ENCODE measurements around the gene MATK. TPM values are rescaled to one million over a fixed set of nuclear protein-coding genes. Genes with fewer than 3 reads are reported as not detected.
"Not testable (repeated sequence)": the region's sequence is repeated elsewhere in the genome, so short reads cannot be mapped to it uniquely, and the experiment has no call there.

The MATK gene
- polyA plus RNA-seq, 1 donor from 2014 or later: 2.6 TPM

GRCh38 chr19:3767050-3767449 lies 19.1 kb downstream of the MATK start:
- Histone ChIP-seq H3K27me3 (ENCODE audit: insufficient read depth, low read depth, low read length) (no peaks in the 10 kb centered on the region), H3K4me3 (ENCODE audit: low read length) (no peak overlapping the region), H3K9me3 (ENCODE audit: low read length) (no peaks in the 10 kb centered on the region), H3K4me2 (ENCODE audit: low read length) (no peak overlapping the region), H2AFZ (ENCODE audit: low read depth, low read length) (no peak overlapping the region), H4K20me1 (ENCODE audit: insufficient read depth) (no peaks in the 10 kb centered on the region), H3K27ac (ENCODE audit: low read length) (no peak overlapping the region), H3F3A (ENCODE audit: insufficient read depth, low read length, poor library complexity, severe bottlenecking) (no peaks in the 10 kb centered on the region), H3K79me2 (replicated peaks; ENCODE audit: insufficient read depth, low read length) (no peaks in the 10 kb centered on the region), H3K36me3 (ENCODE audit: insufficient read depth, low read length) (no peaks in the 10 kb centered on the region), H3K9ac (ENCODE audit: low read length) (no peak overlapping the region), H3K9me2 (ENCODE audit: insufficient read depth, low read length) (no peaks in the 10 kb centered on the region)
- TF ChIP-seq SMC3 (conservative IDR thresholded peaks at IDR 0.05; ENCODE audit: poor library complexity) (no peak), CTCF (IDR thresholded peaks at IDR 0.05; ENCODE audit: poor library complexity, severe bottlenecking) (no peak), TAF1 (IDR thresholded peaks at IDR 0.05; ENCODE audit: low read depth) (no peak), POLR2AphosphoS5 (IDR thresholded peaks at IDR 0.05) (no peak), RAD21 (conservative IDR thresholded peaks at IDR 0.05) (no peak), EP300 (conservative IDR thresholded peaks at IDR 0.05; ENCODE audit: poor library complexity, severe bottlenecking) (no peak), REST (IDR thresholded peaks at IDR 0.05; ENCODE audit: borderline replicate concordance) (no peak), MXI1 (conservative IDR thresholded peaks at IDR 0.05; ENCODE audit: poor library complexity, severe bottlenecking) (no peak), EZH2 (IDR thresholded peaks at IDR 0.05; ENCODE audit: borderline replicate concordance, insufficient read depth, low read length, poor library complexity, severe bottlenecking) (no peak)

GRCh38 chr19:3766520-3766919 lies 19.7 kb downstream of the MATK start:
- no peaks in the 10 kb centered on the region for H3K27me3 ChIP-seq (ENCODE audit: insufficient read depth, low read depth, low read length)
- H4K20me1 ChIP-seq (ENCODE audit: insufficient read depth): no peaks in the 10 kb centered on the region
- TF ChIP-seq TAF1 (IDR thresholded peaks at IDR 0.05; ENCODE audit: low read depth): no peak
- TF ChIP-seq CTCF (IDR thresholded peaks at IDR 0.05; ENCODE audit: poor library complexity, severe bottlenecking): no peak
- TF ChIP-seq SMC3 (conservative IDR thresholded peaks at IDR 0.05; ENCODE audit: poor library complexity): no peak
- no peak overlapping the region for H3K27ac ChIP-seq (ENCODE audit: low read length)
- no peaks in the 10 kb centered on the region for H3K36me3 ChIP-seq (ENCODE audit: insufficient read depth, low read length)
- no peaks in the 10 kb centered on the region for H3F3A ChIP-seq (ENCODE audit: insufficient read depth, low read length, poor library complexity, severe bottlenecking)
- no peaks in the 10 kb centered on the region for H3K9me3 ChIP-seq (ENCODE audit: low read length)
- no peak overlapping the region for H3K4me2 ChIP-seq (ENCODE audit: low read length)
- no peaks in the 10 kb centered on the region for H3K9me2 ChIP-seq (ENCODE audit: insufficient read depth, low read length)
- no peaks in the 10 kb centered on the region for H3K79me2 ChIP-seq (replicated peaks; ENCODE audit: insufficient read depth, low read length)
- H3K9ac ChIP-seq (ENCODE audit: low read length): no peak overlapping the region
- no peak overlapping the region for H2AFZ ChIP-seq (ENCODE audit: low read depth, low read length)
- no peak overlapping the region for H3K4me3 ChIP-seq (ENCODE audit: low read length)

- H3K9me3 ChIP-seq (ENCODE audit: low read length); H3K79me2 ChIP-seq (replicated peaks; ENCODE audit: insufficient read depth, low read length); H3K36me3 ChIP-seq (ENCODE audit: insufficient read depth, low read length); H2AFZ ChIP-seq (ENCODE audit: low read depth, low read length); H3K27me3 ChIP-seq (ENCODE audit: insufficient read depth, low read depth, low read length); H3K9me2 ChIP-seq (ENCODE audit: insufficient read depth, low read length); H3F3A ChIP-seq (ENCODE audit: insufficient read depth, low read length, poor library complexity, severe bottlenecking); H3K27ac ChIP-seq (ENCODE audit: low read length); H3K9ac ChIP-seq (ENCODE audit: low read length); H4K20me1 ChIP-seq (ENCODE audit: insufficient read depth); H3K4me3 ChIP-seq (ENCODE audit: low read length); H3K4me2 ChIP-seq (ENCODE audit: low read length): not testable (repeated sequence)
These were observed 20.4 kb downstream of the MATK start for GRCh38 chr19:3765757-3766156.

Measured in neural cell (in vitro differentiated cells).